NCI-H2029 (cell line): Measurements from ENCODE around the gene HAUS7.

Experiments
- DNase-seq: peaks from one replicate; lab custom pipeline; 2025; lab: John Stamatoyannopoulos, UW

The HAUS7 gene

DNA sequence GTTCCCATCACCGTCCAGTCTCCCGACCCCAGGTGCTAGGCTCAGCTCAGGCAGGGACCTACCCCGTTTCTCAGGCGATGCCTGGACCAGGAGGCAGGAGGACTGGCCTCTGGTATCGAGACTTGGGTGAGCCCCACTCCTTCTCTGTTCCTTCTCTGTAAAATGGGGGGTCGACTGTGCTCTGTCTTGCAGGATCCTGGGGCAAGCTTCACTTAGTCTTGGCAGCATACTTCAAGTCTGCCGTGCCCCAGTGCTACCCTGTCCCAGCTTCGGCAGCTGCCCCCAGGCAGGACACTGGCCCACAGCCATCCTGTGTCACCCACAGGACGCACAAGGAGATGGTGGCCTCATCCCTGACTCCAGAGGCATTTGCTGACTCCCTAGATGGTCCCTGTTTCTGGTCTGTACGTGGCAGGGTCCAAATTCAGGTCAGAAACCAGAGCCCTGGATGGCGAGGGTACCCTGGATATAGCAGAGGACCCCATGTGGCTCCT, 7.0 kb upstream of the HAUS7 start:
- DNase-seq, result no peak

- DNase-seq, result no peak
Measured at GRCh38 chrX:153476666-153477363, 6.4 kb upstream of the HAUS7 start.

DNA sequence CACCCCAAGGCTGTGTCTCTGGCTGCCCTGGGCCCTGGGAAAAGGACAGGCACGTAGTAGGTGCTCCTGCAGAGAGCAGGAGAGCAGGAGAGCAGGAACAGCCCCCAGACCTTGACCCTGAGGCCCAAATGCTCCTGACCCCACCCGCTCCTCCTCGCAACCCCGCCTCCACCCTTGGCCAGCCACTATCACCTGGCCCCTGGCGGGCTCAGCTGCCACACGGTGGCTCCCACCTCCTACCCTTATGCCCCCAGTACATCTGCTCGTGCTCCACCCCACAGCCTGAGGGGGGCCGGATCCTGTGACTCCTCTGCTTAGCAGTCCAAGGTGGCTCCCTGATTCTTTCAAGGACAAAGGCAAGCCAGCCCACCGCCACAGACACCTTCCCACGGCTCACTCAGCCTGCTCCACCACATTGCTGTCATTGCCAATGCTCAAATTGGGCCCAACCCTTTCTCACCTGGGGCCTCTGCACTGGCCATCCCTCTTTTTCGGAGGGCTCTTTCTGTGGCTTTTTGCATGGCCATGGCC, 5.4 kb upstream of the HAUS7 start:
- no peak for DNase-seq

DNA sequence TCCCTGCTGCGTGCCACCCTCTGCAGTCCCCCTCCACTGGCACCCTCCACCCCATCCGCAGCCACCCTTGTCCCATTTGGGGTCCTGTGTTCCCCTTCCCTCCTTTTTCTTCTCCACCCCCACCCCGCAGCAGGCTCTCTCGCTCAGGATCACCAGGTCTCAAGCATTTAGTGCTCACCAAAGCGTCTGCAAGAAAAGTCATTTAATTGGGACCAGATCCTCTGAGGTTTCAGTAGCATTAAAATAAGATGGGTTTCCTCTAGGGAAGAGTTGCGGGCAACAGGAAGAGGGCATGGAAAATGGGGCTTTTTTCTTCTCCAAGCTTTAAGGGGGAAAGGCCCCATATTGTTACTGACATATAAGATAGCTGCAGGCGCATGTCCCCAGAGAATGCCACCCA, 4.9 kb upstream of the HAUS7 start:
- DNase-seq, result no peak

GRCh38 chrX:153474718-153475117, 4.3 kb upstream of the HAUS7 start:
- peak; percentile 33 for DNase-seq

DNA sequence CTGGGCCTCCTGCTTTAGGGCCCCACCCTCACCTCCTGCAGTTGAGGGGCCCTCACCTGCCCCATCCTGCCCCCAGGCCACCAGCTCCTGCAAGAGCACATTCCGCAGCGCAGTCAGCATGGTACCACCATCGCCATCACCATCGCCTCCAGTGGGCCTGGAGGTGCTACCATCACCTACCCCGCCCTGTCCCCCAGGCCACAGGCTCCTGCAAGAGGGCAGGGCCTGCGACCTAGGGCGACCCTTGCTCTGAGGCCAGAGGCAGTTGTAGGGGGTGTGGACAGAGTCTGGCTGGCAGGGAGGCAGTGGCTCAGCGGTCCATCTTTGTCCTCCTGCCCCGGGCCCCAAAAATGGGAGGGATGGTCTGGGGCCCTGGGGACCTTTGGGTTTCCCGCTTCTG, 3.9 kb upstream of the HAUS7 start:
- DNase-seq, result no peak

GRCh38 chrX:153473126-153473525, 2.8 kb upstream of the HAUS7 start:
- no peak for DNase-seq

- no peak for DNase-seq
Measured at GRCh38 chrX:153471663-153472280, 1.4 kb upstream of the HAUS7 start.

GRCh38 chrX:153469811-153470410, 465 bp downstream of the HAUS7 start:
- DNase-seq, result no peak

DNA sequence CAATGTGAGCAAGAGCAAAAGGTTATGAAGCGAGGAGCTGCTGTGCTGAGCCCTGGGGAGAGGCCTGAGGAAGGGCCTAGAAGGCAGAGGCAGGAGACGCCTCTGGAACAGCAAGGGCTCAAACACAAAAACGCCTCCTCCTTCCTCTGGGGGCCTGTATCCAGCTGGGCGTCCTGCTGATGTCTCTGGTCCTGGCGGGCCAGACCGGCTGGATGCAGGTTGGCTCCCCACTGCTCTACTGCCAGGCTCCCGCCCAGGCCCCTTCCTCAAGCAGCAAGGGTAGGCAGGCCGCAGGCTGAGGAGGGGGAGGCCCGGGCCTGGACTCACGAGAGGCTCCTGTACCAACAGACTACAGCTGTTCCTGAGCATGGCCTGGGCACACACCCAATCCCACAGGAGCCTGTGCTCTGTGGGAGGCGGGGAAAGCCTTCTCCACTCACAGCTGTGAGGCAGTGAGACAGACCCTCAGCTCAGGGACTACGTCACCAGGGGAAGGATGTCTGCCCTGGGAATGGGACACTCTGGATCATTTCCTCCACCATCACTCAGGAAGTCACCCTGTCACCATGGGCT, 2.3 kb downstream of the HAUS7 start:
- no peak for DNase-seq

DNA sequence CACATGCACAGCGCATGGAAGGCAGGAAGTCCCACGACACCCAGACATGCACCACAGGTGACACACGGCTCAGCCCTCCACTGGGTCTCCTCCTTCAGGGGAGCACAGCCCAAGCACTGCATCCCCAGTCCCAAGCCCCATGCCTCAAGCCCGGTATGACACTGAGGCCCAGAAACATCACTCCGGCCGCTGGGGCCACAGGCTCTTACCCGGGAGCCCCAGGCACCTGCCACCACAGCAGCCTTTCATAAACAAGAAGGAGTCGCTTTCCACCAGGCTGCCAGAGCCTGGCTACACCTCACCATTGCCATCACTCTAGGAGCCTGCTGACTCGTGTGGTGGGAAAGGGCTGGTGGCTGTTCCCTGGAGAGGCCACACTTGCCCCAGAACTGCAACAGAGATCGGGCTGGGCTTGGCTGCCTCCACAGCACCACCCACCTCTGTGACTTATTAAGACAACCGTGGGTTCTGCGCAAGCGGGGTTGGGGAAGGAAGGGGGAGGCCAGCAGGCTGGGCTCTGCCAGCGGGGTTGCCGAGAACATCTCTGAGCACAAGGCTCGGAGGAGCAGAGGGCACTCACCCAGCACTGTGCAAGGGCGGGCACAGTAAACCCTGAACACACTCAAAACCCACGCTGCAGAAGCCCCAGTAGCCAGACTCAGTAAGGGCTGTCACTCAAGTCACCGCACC, 4.5 kb downstream of the HAUS7 start:
- no peak for DNase-seq

DNA sequence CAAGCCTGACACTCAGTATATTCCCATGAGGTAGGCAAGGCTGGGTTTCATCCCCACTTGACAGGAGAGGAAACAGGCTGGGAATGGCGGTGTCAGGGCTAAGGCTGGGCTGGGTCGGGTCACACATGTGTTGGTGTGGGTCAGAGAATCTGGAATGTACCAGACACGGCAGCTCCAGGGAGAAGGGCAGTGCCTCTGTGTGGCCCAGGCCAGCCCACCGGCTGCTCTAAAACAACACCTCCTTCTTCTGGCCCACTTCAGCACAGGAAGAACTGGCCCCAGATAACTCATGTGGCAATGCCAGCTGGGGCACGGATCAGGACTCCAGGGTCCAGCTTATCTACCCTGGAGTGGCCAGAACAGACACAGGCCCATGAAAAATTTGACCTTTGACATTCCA, 6.3 kb downstream of the HAUS7 start:
- no peak for DNase-seq

DNA sequence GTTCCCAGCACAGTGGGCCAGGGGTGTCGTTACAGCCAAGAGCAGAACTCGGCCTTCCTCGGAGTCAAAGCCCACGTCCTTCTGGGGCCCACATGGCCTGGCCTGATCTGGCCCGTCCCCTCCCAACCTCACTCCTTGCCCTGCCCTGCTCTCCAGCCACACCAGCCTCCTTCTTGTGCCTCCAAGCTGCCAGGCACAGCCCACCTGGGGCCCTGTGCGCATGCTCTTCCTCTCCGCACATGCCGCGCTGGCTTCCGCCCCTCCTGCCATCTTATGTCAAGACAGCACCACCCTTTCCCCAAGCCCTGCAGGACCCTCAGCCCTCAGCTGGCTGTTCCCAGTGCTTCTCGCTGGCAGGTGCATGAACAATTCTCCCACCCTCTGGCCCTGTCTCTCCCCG, 6.8 kb downstream of the HAUS7 start:
- no peak for DNase-seq

GRCh38 chrX:153463031-153463430, 7.3 kb downstream of the HAUS7 start:
- no peak for DNase-seq

DNA sequence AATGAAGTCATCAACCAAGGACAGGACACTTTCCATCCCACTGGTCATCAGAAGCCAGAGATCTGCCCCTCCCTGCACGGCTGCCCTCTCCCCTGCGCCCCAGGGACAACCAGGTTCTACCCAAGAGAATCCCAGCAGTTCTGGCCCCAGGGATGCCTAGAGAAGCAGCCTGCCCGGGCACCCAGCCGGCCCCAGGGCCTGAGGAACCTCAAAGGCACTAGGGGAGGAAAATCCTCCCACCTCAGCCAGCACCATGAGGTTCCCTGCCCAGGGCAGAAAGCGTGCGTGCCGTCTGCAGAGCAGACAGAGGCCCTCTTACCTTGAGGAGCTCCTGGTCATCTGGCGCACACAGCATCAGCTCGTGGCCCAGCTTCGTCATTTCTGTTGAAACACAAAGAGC, 8.1 kb downstream of the HAUS7 start:
- DNase-seq, result no peak

- no peak for DNase-seq
Measured at GRCh38 chrX:153460826-153461225, 9.6 kb downstream of the HAUS7 start.

DNA sequence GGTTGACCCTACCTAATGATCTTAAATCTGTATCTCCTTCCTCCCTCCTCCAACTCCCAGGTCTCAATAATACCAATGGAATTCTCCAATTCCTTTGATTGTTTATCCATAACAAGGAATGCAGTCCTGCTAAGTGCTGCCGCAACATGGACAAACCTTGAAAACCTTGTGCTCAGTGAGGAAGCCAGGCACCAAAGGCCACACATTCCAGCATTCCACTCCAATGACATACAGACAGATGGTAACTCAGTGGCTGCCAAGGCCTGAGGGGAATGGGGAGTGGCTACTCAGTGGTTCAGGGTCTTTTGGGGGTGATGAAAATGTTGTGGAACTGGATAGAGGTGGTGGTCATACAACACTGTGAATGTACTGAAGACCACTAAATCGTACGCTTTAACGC, 10.4 kb downstream of the HAUS7 start:
- no peak for DNase-seq

DNA sequence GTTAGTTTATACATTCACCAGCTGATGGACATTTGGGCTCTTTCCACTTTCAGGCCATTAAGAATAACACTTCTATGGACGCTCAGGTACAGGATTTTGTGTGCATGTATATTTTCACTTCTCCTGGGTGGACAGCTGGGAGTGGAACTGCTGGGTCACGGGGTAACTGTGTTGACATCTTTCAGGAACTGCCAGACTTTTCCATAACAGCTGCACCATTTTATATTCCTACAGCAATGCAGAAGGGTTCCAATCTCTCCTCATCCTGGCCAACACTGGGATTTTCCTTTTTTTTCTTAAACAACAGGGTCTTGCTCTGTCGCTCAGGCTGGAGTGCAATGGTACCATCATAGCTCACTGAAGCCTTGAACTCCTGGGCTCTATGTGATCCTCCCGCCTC, 11.9 kb downstream of the HAUS7 start:
- no peak for DNase-seq

DNA sequence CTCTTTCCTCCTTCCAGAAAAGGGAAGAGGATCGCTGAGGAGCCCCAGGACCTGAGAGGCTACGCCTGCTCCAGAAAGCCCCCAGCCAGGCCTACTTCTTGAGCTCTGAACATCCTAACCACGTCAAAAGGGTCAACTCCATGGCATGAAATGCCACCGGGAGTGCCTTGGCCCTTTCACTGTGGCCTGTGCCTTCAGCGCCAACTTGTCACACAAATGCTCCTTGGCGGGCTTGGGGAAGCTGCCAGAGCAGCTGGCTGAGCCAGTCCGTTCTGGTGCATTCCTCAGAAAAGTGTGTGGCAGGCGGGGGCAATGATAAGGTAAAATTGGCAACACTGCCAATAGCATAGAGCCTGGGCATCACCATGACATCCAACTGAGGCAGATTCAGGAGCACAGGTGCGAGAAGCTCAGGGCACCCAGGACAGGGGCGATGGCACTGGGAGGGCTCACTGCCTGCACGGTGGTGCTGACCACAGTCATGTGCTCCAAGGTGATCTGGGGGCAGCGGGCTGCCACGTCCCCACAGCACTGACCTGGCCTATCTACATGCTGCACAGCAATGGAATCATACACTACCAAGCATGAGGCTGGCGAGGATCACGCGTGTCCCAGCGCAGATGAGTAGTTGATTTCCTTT, 12.4 kb downstream of the HAUS7 start:
- DNase-seq, result no peak

DNA sequence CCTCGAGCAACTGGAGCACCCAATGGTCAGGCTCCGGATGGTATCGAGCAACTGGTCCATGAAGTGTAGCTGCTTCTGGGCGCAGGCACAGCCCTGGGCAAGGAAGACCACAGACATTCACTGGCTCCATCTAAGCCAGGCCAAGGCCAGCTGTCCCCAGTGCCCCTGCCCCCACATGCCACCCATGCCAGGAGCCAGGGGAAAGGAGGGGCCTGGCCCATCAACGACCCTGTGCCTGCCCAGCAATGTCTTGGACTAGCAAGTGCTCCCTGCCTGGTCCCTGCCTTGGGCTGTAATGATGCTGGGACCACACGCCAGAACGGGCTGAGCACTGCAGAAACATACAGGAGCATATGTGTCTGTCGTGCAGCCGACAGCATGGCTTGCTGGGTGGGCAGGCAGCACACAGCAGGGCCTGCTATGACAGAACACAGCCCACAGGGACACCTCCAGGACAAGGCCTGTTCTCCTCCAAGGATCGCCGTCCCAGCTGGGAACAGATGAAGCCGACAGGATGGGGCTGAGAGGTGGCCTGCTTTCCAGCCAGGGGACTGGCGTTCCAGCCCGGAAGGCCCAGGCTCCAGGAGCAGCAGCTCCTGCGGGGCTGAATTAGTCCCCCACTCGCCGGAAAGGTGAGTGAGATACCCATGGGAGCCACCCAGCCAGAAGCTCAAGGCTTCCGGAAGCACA, 13.1 kb downstream of the HAUS7 start:
- no peak for DNase-seq

DNA sequence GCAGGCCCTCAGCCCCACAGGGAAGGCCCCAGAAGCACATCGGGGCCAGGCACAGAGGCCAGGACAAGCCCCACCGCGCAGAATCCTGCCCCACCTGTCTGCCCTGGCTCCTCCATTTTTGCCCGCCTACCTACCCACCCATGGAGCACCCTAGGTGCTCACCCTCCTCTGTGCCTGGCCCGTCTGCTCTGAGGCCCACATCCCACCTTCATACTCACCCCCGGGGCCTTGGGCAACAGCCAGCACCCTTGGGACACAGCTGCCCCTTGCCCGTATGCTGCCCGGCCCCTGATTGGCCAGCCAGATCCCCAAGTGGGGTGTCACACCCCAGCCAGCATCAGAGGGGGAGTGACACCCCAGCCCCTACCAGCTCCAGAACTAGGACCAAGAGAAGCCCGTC, 13.7 kb downstream of the HAUS7 start:
- no peak for DNase-seq
